GM12878 (cell line): ENCODE data around the gene TRDN. TPM values are rescaled to one million over a fixed set of nuclear protein-coding genes. Genes with fewer than 3 reads are reported as not detected.

ENCODE experiments used
- ATAC-seq: fragments of 200-7000 bp; cut with Tn5 transposase; 3 replicates; pipeline ENCODE4 v1.9.1; 2020; ENCODE audit warnings: mild to moderate bottlenecking, moderate library complexity
- BruUV-seq: library from RNA; stranded (reverse); fragments of 400-500 nt; replicated peaks from 2 replicates; lab custom pipeline; 2021; lab: Mats Ljungman, UMichigan
- CTCF ChIA-PET: fragments of 300-600 bp; sonication (Branson Sonifier 250); formaldehyde crosslinking; extraction: SDS; loops from one replicate; lab custom pipeline; 2021; ENCODE audit warnings: inconsistent platforms; lab: Yijun Ruan, JAX
- POLR2A ChIA-PET: fragments of 350-600 bp; formaldehyde crosslinking; extraction: SDS; loops from one replicate; lab custom pipeline; 2021; ENCODE audit warnings: inconsistent platforms; lab: Charles Lee
- RAD21 ChIA-PET: fragments of 300-600 bp; sonication (Branson Sonifier 250); formaldehyde crosslinking; loops from one replicate; lab custom pipeline; 2023; ENCODE audit warnings: antibody characterized with exemption; ENCODE audit not compliant: unreplicated experiment; lab: Charles Lee
- SMC1A ChIA-PET: fragments of 300-600 bp; sonication (Branson Sonifier 250); formaldehyde crosslinking; loops from one replicate; lab custom pipeline; 2023; ENCODE audit not compliant: unreplicated experiment, uncharacterized antibody; lab: Charles Lee
- DNase-seq: peaks from one replicate; pipeline ENCODE4 v3.0.0-alpha.2; 2011; ENCODE audit warnings: low read depth, low spot score
- FAIRE-seq: peaks from 3 replicates; lab custom pipeline; 2011; peaks lifted over from hg19 to GRCh38; lab: Jason Lieb, UNC
- H2AFZ ChIP-seq: 2 replicates; pipeline ENCODE4 v1.6.0; 2011; ENCODE audit warnings: low read depth, low read length, control low read depth; ENCODE audit not compliant: control insufficient read depth
- H3K27ac ChIP-seq: 2 replicates; pipeline ENCODE4 v1.5.1; 2011; ENCODE audit warnings: control low read depth; ENCODE audit not compliant: control insufficient read depth, insufficient read depth
- H3K27me3 ChIP-seq, 2 experiments: replicated peaks in 1 of 2; 2 replicates each; pipeline versions ENCODE4 v1.6.0 to v1.6.1; 2011; ENCODE audit warnings: low read length in 1 of 2; ENCODE audit not compliant: control insufficient read depth in 2 of 2, insufficient read depth in 2 of 2
- H3K36me3 ChIP-seq, 2 experiments: 2 replicates each; pipeline ENCODE4 v1.5.1; 2011; ENCODE audit warnings: low read length in 1 of 2; ENCODE audit not compliant: control insufficient read depth in 2 of 2, insufficient read depth in 2 of 2
- H3K4me1 ChIP-seq: 2 replicates; pipeline ENCODE4 v1.6.1; 2011; ENCODE audit warnings: mild to moderate bottlenecking, low read length, moderate library complexity, mixed read lengths; ENCODE audit not compliant: control insufficient read depth, insufficient read depth
- H3K4me2 ChIP-seq: 2 replicates; pipeline ENCODE4 v1.6.0; 2011; ENCODE audit warnings: control low read depth; ENCODE audit not compliant: control insufficient read depth, insufficient read depth
- H3K4me3 ChIP-seq: fragments of 200-600 bp; sonication (generic); 2 replicates; pipeline ENCODE4 v1.5.1; 2016
- H3K79me2 ChIP-seq: 2 replicates; pipeline ENCODE4 v1.6.0; 2011; ENCODE audit warnings: low read length; ENCODE audit not compliant: control insufficient read depth, insufficient read depth
- H3K9ac ChIP-seq: 2 replicates; pipeline ENCODE4 v1.8.0; 2011; ENCODE audit warnings: low read length, control low read depth, mixed read lengths; ENCODE audit not compliant: control insufficient read depth, insufficient read depth
- H3K9me3 ChIP-seq: replicated peaks from 3 replicates; pipeline ENCODE4 v1.5.1; 2011; ENCODE audit warnings: mild to moderate bottlenecking, low read length; ENCODE audit not compliant: control insufficient read depth, insufficient read depth
- H4K20me1 ChIP-seq: 2 replicates; pipeline ENCODE4 v1.6.0; 2011; ENCODE audit not compliant: control insufficient read depth, insufficient read depth
- CBX3 ChIP-seq: fragments of 200-600 bp; sonication (generic); IDR thresholded peaks from 2 replicates; pipeline ENCODE4 v1.6.1; 2016; ENCODE audit warnings: low read depth, borderline replicate concordance
- MEF2A ChIP-seq: IDR thresholded peaks from 2 replicates; pipeline ENCODE4 v1.6.1; 2011; ENCODE audit warnings: low read depth, mild to moderate bottlenecking, low read length, moderate library complexity; ENCODE audit not compliant: insufficient read depth
- MEF2B ChIP-seq: fragments of 450-650 bp; IDR thresholded peaks from 2 replicates; pipeline ENCODE4 v1.6.1; 2018; ENCODE audit warnings: mild to moderate bottlenecking, moderate library complexity; ENCODE audit not compliant: partially characterized antibody, poor library complexity, severe bottlenecking
- MTA2 ChIP-seq: fragments of 450-650 bp; IDR thresholded peaks from 2 replicates; pipeline ENCODE4 v1.6.1; 2016; ENCODE audit warnings: low read depth, mild to moderate bottlenecking, moderate library complexity
- MTA3 ChIP-seq: IDR thresholded peaks from 2 replicates; pipeline ENCODE4 v1.6.1; 2012; ENCODE audit warnings: low read length, inconsistent platforms, borderline replicate concordance
- RELA ChIP-seq: fragments of 450-650 bp; IDR thresholded peaks from 2 replicates; pipeline ENCODE4 v1.8.0; 2014; ENCODE audit warnings: borderline replicate concordance; ENCODE audit not compliant: partially characterized antibody
- WGBS: methylation state at CpG from one replicate; pipeline ENCODE4 v1.1.6; 2016; ENCODE audit warnings: low lambda C conversion rate; ENCODE audit not compliant: insufficient replicate concordance, insufficient coverage; ENCODE audit errors: missing lambda C conversion rate; 5-methylcytosine and 5-hydroxymethylcytosine counted together
- in situ Hi-C: fragments of 300-500 bp; cut with MboI; formaldehyde crosslinking; loops from 9 replicates; pipeline ENCODE4 v1.14.3; 2018; ENCODE audit warnings: mixed read lengths
- intact Hi-C: fragments of 100-400 bp; cut with micrococcal nuclease; formaldehyde crosslinking; loops from one replicate; pipeline ENCODE4 v1.14.2; 2022; ENCODE audit not compliant: unreplicated experiment
- polyA plus RNA-seq, 11 experiments: library from polyadenylated mRNA; depleted of rRNA in 4 of 11; unstranded in 6 of 11; stranded (reverse) in 5 of 11; fragments of >200 nt; fragmentation: Nextera tagmentation in 4 of 11; fragmentation: Illumina TruSeq in 1 of 11; extraction: Ambion mirVana in 4 of 11; extraction: Trizol in 1 of 11; gene quantifications; 1 replicate in 1 of 11; 2 replicates in 10 of 11; pipeline versions ENCODE4 v1.2.1 to v1.2.3, GENCODE V29; 2011 to 2016; ENCODE audit warnings: inconsistent platforms in 2 of 11, missing spikeins in 2 of 11, low read depth in 1 of 11
- total RNA-seq, 4 experiments: library from RNA; depleted of rRNA in 3 of 4; stranded (reverse); fragments of >200 nt in 3 of 4; fragmentation: Illumina TruSeq in 1 of 4; extraction: Trizol in 1 of 4; gene quantifications; 2 replicates each; pipeline versions ENCODE4 v1.2.1 to v1.2.3, GENCODE V29; 2013 to 2021
- TF ChIP-seq, protein P1 (sequence below): fragments of 450-650 bp; IDR thresholded peaks from 2 replicates; pipeline ENCODE4 v1.6.1; 2017; ENCODE audit warnings: low read depth, mild to moderate bottlenecking, moderate library complexity

Gene TRDN
- total and polyA plus RNA-seq, 10 of the 15 experiments (the other 5 are each of a cell fraction or from before 2014, with no cell fraction given), result not detected

- intact Hi-C loops, result no loop called here
- H3K4me2 ChIP-seq, result no peak overlapping the region
- SMC1A ChIA-PET, result no interaction called here
- no peak overlapping the region for H3K9ac ChIP-seq
- no peak overlapping the region for H2AFZ ChIP-seq
- ATAC-seq, result no peak
- TF ChIP-seq CBX3 (no peak), MTA2 (no peak), MEF2A (no peak), RELA (no peak), MEF2B (no peak), MTA3 (no peak)
- TF ChIP-seq, protein P1, sequence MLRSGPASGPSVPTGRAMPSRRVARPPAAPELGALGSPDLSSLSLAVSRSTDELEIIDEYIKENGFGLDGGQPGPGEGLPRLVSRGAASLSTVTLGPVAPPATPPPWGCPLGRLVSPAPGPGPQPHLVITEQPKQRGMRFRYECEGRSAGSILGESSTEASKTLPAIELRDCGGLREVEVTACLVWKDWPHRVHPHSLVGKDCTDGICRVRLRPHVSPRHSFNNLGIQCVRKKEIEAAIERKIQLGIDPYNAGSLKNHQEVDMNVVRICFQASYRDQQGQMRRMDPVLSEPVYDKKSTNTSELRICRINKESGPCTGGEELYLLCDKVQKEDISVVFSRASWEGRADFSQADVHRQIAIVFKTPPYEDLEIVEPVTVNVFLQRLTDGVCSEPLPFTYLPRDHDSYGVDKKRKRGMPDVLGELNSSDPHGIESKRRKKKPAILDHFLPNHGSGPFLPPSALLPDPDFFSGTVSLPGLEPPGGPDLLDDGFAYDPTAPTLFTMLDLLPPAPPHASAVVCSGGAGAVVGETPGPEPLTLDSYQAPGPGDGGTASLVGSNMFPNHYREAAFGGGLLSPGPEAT, result no peak
- CTCF ChIA-PET, result no interaction called here
- FAIRE-seq, result no peak
- H3K4me3 ChIP-seq, result no peak overlapping the region
- POLR2A ChIA-PET, result no interaction called here
- H3K4me1 ChIP-seq, result no peaks in the 10 kb centered on the region
- WGBS, result 36% methylated on average over 6 of the region's 6 CpGs
- no peak overlapping the region for H3K27ac ChIP-seq
- no peaks in the 10 kb centered on the region for H4K20me1 ChIP-seq
- no TSS peak for BruUV-seq
- no peaks in the 10 kb centered on the region for H3K36me3 ChIP-seq
- H3K79me2 ChIP-seq, result no peaks in the 10 kb centered on the region
- in situ Hi-C loops, result no loop called here
- RAD21 ChIA-PET, result no interaction called here
- no peaks in the 10 kb centered on the region for H3K27me3 ChIP-seq
- H3K9me3 ChIP-seq, result no peaks in the 10 kb centered on the region
- DNase-seq, result no peak
Observed at GRCh38 chr6:123604067-123604466, 32.7 kb downstream of the TRDN start.
